Measurements from ENCODE around the gene SLC19A2. TPM values are rescaled to one million over a fixed set of nuclear protein-coding genes. Genes with fewer than 3 reads are reported as not detected.

SLC19A2 gene
- polyA plus RNA-seq, 1 of the 3 experiments (the other 2 are of a cell fraction): 3.4 TPM

GRCh38 chr1:169421309-169421708, 64.4 kb downstream of the SLC19A2 start:
- Histone ChIP-seq H3K79me2 (ENCODE audit: insufficient read depth) (no peaks in the 10 kb centered on the region; the same call in 1 of the 2 replicates), H3K27me3 (ENCODE audit: insufficient read depth) (no peaks in the 10 kb centered on the region), H2AFZ (ENCODE audit: low read depth) (no peak overlapping the region), H3K9ac (no peak overlapping the region), H3F3A (replicated peaks; ENCODE audit: insufficient read depth) (no peaks in the 10 kb centered on the region), H3K27ac (ENCODE audit: low read depth in 2 of 2, low read length in 1 of 2) (no peak overlapping the region), H3K36me3 (replicated peaks in 1 of 2; ENCODE audit: control insufficient read depth in 1 of 2, insufficient read depth in 2 of 2, low read length in 1 of 2) (peaks cover 0 to 37% of the 10 kb centered on the region in 2 experiments), H3K4me3 (ENCODE audit: low read depth in 2 of 2, low read length in 1 of 2) (no peak overlapping the region), H3K9me2 (no peaks in the 10 kb centered on the region), H3K4me1 (ENCODE audit: control insufficient read depth in 1 of 2, insufficient read depth in 2 of 2, low read depth in 1 of 2, low read length in 1 of 2) (peaks cover 0 to 4% of the 10 kb centered on the region in 2 experiments; a peak in 1 of 4 replicates), H3K9me3 (no peaks in the 10 kb centered on the region), H4K20me1 (ENCODE audit: insufficient read depth) (no peaks in the 10 kb centered on the region), H3K4me2 (no peak overlapping the region)
- WGBS (ENCODE audit: low lambda C conversion rate): 72% methylated on average over 5 of the region's 5 CpGs
- ChIA-PET POLR2A (no interaction called here), CTCF (no interaction called here)
- no peak for TF ChIP-seq CTCF (IDR thresholded peaks at IDR 0.05)
- no peak for TF ChIP-seq POLR2AphosphoS5 (IDR thresholded peaks at IDR 0.05; ENCODE audit: low read depth, low read length)
- no peak for TF ChIP-seq CHD2 (IDR thresholded peaks at IDR 0.05; ENCODE audit: low read length, partially characterized antibody)
- TF ChIP-seq NRF1 (IDR thresholded peaks at IDR 0.05; ENCODE audit: low read depth, low read length): no peak
- TF ChIP-seq EP300 (IDR thresholded peaks at IDR 0.05; ENCODE audit: borderline replicate concordance in 1 of 2, low read depth in 1 of 2, low read length in 1 of 2): no peak
- TF ChIP-seq, protein P1, sequence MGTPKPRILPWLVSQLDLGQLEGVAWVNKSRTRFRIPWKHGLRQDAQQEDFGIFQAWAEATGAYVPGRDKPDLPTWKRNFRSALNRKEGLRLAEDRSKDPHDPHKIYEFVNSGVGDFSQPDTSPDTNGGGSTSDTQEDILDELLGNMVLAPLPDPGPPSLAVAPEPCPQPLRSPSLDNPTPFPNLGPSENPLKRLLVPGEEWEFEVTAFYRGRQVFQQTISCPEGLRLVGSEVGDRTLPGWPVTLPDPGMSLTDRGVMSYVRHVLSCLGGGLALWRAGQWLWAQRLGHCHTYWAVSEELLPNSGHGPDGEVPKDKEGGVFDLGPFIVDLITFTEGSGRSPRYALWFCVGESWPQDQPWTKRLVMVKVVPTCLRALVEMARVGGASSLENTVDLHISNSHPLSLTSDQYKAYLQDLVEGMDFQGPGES (IDR thresholded peaks at IDR 0.05; ENCODE audit: low read depth, low read length): no peak
- TF ChIP-seq GATA2 (CRISPR knock-in tag; IDR thresholded peaks at IDR 0.05): no peak
- no peak for TF ChIP-seq PBX3 (IDR thresholded peaks at IDR 0.05)
- TF ChIP-seq MEF2A (IDR thresholded peaks at IDR 0.05; ENCODE audit: borderline replicate concordance, low read depth): no peak
- TF ChIP-seq RAD21 (IDR thresholded peaks at IDR 0.05; ENCODE audit: low read length): no peak
- TF ChIP-seq FOXJ3 (CRISPR knock-in tag; IDR thresholded peaks at IDR 0.05): no peak
- no peak for TF ChIP-seq ELF1 (IDR thresholded peaks at IDR 0.05)
- TF ChIP-seq SIN3A (IDR thresholded peaks at IDR 0.05; ENCODE audit: borderline replicate concordance, low read depth, low read length): no peak
- no peak for TF ChIP-seq TCF12 (IDR thresholded peaks at IDR 0.05)
- TF ChIP-seq ZBTB33 (IDR thresholded peaks at IDR 0.05; ENCODE audit: borderline replicate concordance, low read depth): no peak
- no peak for DNase-seq

Data from SK-N-SH (cell line).